CD4-positive, alpha-beta T cell treated with Interleukin-4 for 4 hours (primary cell): ENCODE data around the gene KRTAP5-7.
"Not testable (repeated sequence)": the region's sequence is repeated elsewhere in the genome, so short reads cannot be mapped to it uniquely, and the experiment has no call there.

Experiments
- DNase-seq: peaks from one replicate; pipeline ENCODE4 v3.0.0-alpha.2; 2020

The KRTAP5-7 gene

DNA sequence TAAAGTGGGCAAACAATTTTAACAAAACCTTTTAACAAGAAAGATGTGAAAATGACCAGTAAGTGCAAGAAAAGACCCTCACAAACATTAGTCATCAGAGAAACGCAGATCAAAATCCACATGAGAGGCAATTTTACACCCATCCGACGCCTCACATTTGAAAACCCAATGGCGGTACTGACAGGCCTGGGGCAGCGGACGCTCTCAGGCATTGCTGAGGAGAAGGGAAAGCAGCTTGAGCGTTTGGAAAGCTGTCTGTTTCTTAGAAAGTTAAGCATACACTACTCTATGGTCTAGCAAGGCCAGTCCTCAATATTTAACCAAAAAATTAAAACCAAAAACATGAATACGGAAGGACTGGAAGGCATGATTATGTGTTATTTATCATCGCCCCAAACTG, 8.8 kb downstream of the KRTAP5-7 start:
- no peak for DNase-seq

- no peak for DNase-seq
Observed at GRCh38 chr11:71537537-71537936, 10.5 kb downstream of the KRTAP5-7 start.

DNA sequence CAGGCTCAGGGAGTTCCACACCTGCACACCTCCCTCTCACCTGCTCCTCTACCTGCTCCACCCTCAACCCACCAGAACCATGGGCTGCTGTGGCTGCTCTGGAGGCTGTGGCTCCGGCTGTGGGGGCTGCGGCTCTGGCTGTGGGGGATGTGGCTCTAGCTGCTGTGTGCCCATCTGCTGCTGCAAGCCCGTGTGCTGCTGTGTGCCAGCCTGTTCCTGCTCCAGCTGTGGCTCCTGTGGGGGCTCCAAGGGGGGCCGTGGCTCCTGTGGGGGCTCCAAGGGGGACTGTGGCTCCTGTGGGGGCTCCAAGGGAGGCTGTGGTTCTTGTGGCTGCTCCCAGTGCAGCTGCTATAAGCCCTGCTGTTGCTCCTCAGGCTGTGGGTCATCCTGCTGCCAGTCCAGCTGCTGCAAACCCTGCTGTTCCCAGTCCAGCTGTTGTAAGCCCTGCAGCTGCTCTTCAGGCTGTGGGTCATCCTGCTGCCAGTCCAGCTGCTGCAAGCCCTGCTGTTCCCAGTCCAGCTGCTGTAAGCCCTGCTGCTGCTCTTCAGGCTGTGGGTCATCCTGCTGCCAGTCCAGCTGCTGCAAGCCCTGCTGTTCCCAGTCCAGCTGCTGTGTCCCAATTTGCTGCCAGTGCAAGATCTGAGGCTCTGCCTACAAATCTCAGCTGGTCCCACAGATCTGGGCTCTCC, 11.1 kb downstream of the KRTAP5-7 start, which contains the start of gene KRTAP5-8:
Gene KRTAP5-8 (plus strand): TSS at position 49 of the 689 bp plus-strand sequence. CDS start 31 bp downstream, at position 80.
- DNase-seq = not testable (repeated sequence)

GRCh38 chr11:71538666-71538990, 11.6 kb downstream of the KRTAP5-7 start:
- DNase-seq = no peak

- no peak for DNase-seq
Observed at GRCh38 chr11:71539017-71539416, 11.9 kb downstream of the KRTAP5-7 start.

DNA sequence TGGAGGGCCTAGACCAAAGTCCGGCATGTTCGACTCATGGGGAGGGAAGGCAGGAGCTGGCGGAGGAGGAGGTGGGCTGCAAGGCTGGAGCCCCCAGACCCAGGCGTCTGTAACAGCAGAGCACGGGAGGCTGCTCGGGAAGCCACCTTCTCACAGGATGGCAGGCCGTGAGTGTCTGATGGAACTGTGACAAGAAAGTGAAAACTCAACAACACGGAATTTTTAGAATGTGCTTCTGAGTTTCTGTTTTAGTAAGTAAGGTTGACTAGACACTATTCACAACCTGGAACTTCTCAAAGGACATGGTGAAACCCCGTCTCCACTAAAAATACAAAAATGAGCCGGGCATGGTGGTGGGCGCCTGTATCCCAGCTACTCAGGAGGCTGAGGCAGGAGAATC, 12.9 kb downstream of the KRTAP5-7 start:
- not testable (repeated sequence) for DNase-seq

- not testable (repeated sequence) for DNase-seq
Observed at GRCh38 chr11:71540521-71541304, 13.6 kb downstream of the KRTAP5-7 start.

GRCh38 chr11:71542382-71542781, 15.3 kb downstream of the KRTAP5-7 start:
- DNase-seq = no peak

DNA sequence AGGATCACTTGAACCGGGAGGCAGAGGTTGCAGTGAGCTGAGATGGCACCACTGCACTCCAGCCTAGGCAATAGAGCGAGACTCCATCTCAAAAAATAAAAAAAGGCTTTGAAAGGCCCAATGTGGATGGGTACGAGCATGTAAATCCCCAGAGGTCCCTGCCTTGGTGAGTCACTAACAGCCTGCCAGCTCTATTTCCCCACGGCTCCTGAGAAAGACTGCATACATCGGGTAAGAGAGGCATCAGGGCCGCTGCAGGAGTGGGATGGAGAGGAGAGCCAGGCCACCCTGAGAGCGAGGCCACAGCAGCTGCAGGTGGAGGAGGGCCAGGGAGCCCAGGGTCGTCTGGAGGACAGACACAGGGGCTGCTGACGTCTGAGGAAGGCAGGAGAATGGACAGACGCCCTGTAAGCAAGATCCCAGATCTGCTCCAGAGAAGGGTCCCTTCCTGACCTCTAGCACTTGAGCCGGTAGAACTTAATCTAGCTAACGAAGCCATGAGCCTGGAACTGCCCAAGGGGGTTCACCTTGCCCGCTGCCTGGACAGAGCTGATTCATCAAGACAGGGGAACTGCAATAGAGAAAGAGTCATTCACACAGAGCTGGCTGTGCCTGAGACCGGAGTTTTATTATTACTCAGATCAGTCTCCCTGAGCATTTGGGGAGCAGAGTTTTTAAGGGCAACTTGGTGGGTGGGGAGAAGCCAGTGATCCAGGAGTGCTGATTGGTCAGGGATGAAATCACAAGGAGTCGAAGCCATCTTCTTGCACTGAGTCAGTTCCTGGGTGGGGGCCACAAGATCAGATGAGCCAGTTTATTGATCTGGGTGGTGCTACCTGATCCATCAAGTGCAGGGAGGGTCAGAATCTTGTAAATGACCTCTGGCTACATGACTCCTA, 16.1 kb downstream of the KRTAP5-7 start:
- DNase-seq = no peak

- DNase-seq = no peak
Observed at GRCh38 chr11:71543866-71544265, 16.8 kb downstream of the KRTAP5-7 start.

DNA sequence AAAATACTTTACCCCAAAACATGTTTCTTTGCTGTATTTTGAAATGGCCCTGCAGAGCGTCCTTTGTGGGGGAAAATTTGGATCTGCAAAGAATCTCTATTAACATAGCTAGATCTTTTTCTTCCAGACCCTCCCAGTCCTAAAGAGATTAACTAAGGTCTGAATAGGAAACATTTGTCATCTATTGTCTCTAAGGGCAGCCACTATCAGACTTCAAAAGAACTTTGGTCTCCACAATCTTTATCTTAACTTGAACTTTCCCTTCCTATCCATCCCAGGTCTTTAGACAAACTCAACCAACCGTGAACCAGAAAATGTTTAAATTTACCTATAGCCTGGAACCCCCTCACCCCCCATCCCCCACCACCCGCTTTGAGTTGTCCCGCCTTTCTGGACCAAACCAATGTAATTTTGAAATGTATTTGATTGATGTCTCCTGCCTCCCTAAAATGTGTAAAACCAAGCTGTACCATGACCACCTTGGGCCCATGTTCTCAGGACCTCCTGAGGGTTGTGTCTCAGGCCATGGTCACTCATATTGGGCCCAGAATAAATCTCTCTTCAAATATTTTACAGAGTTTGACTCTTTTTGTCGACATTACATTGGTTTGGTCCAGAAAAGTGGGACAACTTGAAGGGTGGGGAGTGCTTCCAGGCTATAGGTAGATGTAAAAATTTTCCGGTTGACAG, 17.6 kb downstream of the KRTAP5-7 start:
- DNase-seq = no peak

GRCh38 chr11:71545405-71545966, 18.4 kb downstream of the KRTAP5-7 start:
- no peak for DNase-seq

DNA sequence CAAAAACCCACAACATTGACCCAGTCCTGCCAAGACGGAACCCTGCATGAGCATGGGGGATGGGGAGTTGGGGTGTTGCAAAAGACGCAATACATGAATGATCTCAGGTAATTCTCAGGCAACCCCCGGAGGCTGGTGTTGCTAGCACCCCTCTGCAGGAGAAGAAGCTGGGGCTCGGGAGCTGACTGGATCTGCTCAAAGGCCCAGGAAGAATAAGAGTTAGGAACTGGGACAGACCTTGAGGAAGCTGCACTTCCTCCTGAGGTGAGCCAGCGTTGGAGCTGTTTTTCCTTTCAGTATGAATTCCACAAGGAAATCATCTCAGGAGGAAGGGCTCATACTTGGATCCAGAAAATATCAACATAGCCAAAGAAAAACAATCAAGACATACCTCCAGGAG, 21.1 kb downstream of the KRTAP5-7 start, which contains the start of gene KRTAP5-9:
Gene KRTAP5-9 (plus strand): TSS at position 301 of the 400 bp plus-strand sequence. CDS start 238 bp downstream, outside the sequence.
- no peak for DNase-seq

GRCh38 chr11:71548716-71549151, 21.7 kb downstream of the KRTAP5-7 start:
- DNase-seq = no peak

DNA sequence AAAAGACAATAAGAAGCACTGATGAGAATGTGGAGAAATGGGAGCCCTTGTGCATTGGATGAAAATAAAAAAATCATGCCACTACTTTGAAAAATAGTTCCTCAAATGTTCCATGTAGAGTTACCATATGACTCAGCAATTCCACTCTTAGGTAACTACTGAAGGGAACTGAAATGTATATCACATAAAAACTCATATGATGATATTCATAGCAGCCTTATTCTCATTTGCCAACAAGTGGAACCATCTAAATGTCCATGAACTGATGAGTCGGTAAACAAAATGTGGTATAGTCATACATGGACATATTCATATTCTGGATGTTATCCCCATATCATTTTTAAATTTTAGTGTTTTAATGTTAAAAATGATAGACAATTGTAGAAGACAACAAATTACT, 24.6 kb downstream of the KRTAP5-7 start:
- no peak for DNase-seq

DNA sequence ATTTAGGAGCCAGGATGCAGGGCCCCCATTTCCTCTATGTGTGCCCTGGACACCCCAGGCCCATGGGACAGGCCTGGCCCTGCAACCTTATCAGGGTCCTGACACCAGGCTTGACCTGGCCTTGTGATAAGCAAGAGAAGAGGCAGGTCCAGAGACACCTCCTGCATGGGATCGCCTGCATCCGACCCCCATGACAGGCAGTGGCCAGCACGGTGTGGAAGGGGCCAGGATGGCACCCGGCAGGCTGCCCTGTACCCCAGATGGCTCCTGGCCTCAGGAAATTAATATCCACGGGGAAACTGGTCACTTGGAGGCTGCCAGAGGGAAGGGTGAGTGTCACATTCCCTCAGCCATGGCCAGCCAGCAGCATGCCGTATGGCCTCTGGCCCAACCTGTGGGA, 27.9 kb downstream of the KRTAP5-7 start:
- DNase-seq = no peak

DNA sequence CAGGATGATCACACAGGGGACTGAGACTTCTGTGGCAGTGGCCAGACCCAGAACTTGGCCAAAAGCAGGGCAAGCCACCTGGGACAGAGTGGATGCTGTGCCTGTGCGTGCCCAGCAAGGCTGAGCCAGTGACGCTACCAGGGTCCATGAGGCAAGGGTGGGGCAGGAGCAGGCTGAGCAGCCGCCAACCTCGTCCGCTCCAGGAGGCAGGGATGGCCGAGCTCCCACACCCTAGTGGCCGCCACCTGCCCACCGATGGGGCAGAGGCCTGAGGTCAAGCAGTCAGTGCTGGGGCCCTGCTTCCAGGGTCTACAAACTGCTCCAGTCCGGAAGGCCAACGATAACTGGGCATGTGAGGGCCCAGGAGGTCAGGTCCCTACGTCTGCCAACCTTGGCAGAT, 28.4 kb downstream of the KRTAP5-7 start:
- DNase-seq = no peak

GRCh38 chr11:71556018-71556417, 29.0 kb downstream of the KRTAP5-7 start:
- no peak for DNase-seq

GRCh38 chr11:71557257-71557656, 30.2 kb downstream of the KRTAP5-7 start:
- no peak for DNase-seq

DNA sequence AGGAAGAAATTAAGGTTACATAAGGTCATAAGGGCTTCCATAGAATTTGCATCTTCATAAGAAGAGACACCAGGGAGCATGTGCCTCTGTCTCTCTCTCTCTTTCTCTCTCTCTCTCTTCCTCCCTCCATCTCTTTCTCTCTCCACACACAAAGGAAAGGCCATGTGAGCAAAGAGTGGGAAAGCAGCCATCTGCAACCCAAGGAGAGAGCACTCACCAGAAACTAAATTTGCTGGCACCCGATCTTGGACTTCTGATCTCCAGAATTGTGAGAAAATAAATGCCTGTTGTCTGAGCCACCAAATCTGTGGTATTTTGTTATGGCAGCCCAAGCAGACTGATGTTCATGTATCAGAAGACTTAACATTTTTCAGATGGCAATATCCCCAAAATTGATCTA, 31.9 kb downstream of the KRTAP5-7 start:
- DNase-seq = no peak

DNA sequence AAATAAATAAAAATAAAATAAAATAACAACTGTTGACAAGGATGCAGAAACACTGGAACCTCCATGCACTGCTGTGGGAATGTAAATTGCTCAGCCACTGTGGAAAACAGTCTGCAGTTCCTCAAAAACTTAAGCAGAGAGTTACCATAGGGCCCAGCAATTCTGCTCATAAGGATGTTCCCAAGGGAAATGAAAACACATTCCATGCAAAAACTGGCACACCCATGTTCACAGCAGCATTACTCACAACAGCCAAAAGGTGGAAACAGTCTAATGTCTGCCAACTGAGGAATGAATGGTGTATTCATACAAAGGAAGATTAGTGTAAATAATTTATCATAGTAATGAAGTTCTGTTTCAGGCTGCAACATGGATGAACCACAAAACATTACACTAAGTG, 35.1 kb downstream of the KRTAP5-7 start:
- no peak for DNase-seq

DNA sequence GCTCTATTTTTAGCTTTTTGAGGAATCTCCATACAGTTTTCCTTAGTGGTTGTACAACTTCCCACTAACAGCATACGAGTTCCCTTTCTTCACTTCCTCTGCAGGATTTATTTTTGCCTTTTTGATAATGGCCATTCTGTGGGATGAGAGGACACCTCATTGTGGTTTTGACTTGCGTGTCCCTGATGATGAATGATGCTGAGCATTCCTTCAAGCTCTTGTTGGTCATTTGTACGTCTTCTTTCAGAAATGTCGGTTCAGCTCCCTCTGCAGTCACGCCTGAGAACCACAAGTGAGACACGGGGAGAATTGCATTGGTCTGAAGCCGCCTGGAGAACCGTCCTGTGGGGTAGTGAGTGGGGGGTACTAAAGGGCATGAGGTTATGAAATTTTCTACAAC, 36.3 kb downstream of the KRTAP5-7 start:
- no peak for DNase-seq
